Measurements from ENCODE around the gene AK8.

AK8 gene

DNA sequence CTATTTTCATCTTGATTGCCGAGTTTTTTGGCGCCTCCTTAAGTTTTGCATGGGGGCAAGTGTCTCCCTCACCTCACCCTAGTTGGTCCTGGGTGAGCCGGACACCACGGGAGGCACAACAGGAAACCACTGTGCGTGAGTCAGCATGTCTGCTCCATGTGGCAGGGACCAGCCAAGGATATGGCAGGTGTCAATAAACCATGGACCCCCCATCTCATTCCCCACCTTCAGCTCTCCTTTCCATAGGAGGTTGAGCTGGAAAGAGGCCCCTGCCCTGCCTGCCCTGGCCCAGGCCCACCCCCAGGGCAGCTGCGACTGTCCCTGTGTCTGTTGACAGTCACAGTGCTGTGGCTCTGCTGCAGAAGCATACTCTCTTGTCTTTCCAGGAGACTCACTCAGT, 3.7 kb upstream of the AK8 start:
- no peak overlapping the region for H2AK5ac ChIP-seq (ENCODE audit: low read depth, low read length)
- no peak overlapping the region for H2AFZ ChIP-seq (ENCODE audit: low read length)
- H3K79me1 ChIP-seq (ENCODE audit: low read depth, low read length): no peaks in the 10 kb centered on the region
- H4K91ac ChIP-seq (ENCODE audit: low read depth, low read length, poor library complexity): no peak overlapping the region
- H3K27me3 ChIP-seq (ENCODE audit: control insufficient read depth in 3 of 3, insufficient read depth in 3 of 3, low read depth in 1 of 3, low read length in 3 of 3): peaks cover 0 to 5% (median 0%) of the 10 kb centered on the region in 3 experiments
- no peak overlapping the region for H2BK12ac ChIP-seq (ENCODE audit: low read length)
- H2BK15ac ChIP-seq (ENCODE audit: low read length): no peak overlapping the region
- H3K4ac ChIP-seq (ENCODE audit: low read length): peak overlapping the region; percentile 46
- no CpG with 5 or more reads among the region's 6 CpGs for WGBS, 2 donors (ENCODE audit: extremely low coverage in 2 of 2, insufficient read length in 2 of 2, insufficient replicate concordance in 1 of 2)
- no peak overlapping the region for H3K9ac ChIP-seq (ENCODE audit: low read depth, low read length, poor library complexity)
- no peak for DNase-seq (ENCODE audit: low spot score)
- H2BK120ac ChIP-seq (ENCODE audit: low read depth, low read length): no peak overlapping the region
- peak overlapping the region in 1 of 2 donors; percentile 35 for H3K4me3 ChIP-seq (ENCODE audit: low read length in 2 of 2)
- no peak overlapping the region for H3K14ac ChIP-seq (ENCODE audit: low read length)
- H3K9me3 ChIP-seq (replicated peaks in 1 of 2; ENCODE audit: control insufficient read depth in 2 of 2, insufficient read depth in 1 of 2, low read depth in 1 of 2, low read length in 2 of 2): no peaks in the 10 kb centered on the region
- H3K4me2 ChIP-seq (ENCODE audit: insufficient read depth, low read length, poor library complexity, severe bottlenecking): no peak overlapping the region
- peak overlapping the region; percentile 30 for H3K18ac ChIP-seq (ENCODE audit: low read length)
- H2BK5ac ChIP-seq (ENCODE audit: low read length): no peak overlapping the region
- no peak overlapping the region for H4K8ac ChIP-seq (ENCODE audit: low read depth, low read length)
- peaks cover 2 to 11% of the 10 kb centered on the region in 2 donors for H3K4me1 ChIP-seq (ENCODE audit: control insufficient read depth in 2 of 2, insufficient read depth in 1 of 2, low read depth in 1 of 2, low read length in 2 of 2)
- H3K23ac ChIP-seq (ENCODE audit: low read depth, low read length, poor library complexity): peak overlapping the region; percentile 77
- no peak overlapping the region for H3K27ac ChIP-seq (replicated peaks; ENCODE audit: low read length)
- H3K36me3 ChIP-seq (replicated peaks in 1 of 2; ENCODE audit: control insufficient read depth in 2 of 2, insufficient read depth in 2 of 2, low read length in 2 of 2): no peaks in the 10 kb centered on the region

- H3K9me3 ChIP-seq (replicated peaks in 1 of 2; ENCODE audit: control insufficient read depth in 2 of 2, insufficient read depth in 1 of 2, low read depth in 1 of 2, low read length in 2 of 2): no peaks in the 10 kb centered on the region
- no peak overlapping the region for H4K8ac ChIP-seq (ENCODE audit: low read depth, low read length)
- no peak overlapping the region for H4K91ac ChIP-seq (ENCODE audit: low read depth, low read length, poor library complexity)
- no peak overlapping the region for H2BK15ac ChIP-seq (ENCODE audit: low read length)
- no peak overlapping the region for H2BK12ac ChIP-seq (ENCODE audit: low read length)
- no peak overlapping the region for H3K4me2 ChIP-seq (ENCODE audit: insufficient read depth, low read length, poor library complexity, severe bottlenecking)
- H3K23ac ChIP-seq (ENCODE audit: low read depth, low read length, poor library complexity): no peak overlapping the region
- H2AK5ac ChIP-seq (ENCODE audit: low read depth, low read length): no peak overlapping the region
- H3K36me3 ChIP-seq (replicated peaks in 1 of 2; ENCODE audit: control insufficient read depth in 2 of 2, insufficient read depth in 2 of 2, low read length in 2 of 2): no peaks in the 10 kb centered on the region
- no peak for DNase-seq (ENCODE audit: low spot score)
- no peak overlapping the region for H3K14ac ChIP-seq (ENCODE audit: low read length)
- H2AFZ ChIP-seq (ENCODE audit: low read length): no peak overlapping the region
- no peak overlapping the region for H3K18ac ChIP-seq (ENCODE audit: low read length)
- H3K27me3 ChIP-seq (ENCODE audit: control insufficient read depth in 3 of 3, insufficient read depth in 3 of 3, low read depth in 1 of 3, low read length in 3 of 3): peaks cover 0 to 5% (median 0%) of the 10 kb centered on the region in 3 experiments
- H3K9ac ChIP-seq (ENCODE audit: low read depth, low read length, poor library complexity): no peak overlapping the region
- no peak overlapping the region for H3K4me3 ChIP-seq (ENCODE audit: low read length in 2 of 2)
- H3K4ac ChIP-seq (ENCODE audit: low read length): no peak overlapping the region
- H3K4me1 ChIP-seq (ENCODE audit: control insufficient read depth in 2 of 2, insufficient read depth in 1 of 2, low read depth in 1 of 2, low read length in 2 of 2): peaks cover 2 to 11% of the 10 kb centered on the region in 2 donors
- WGBS, 2 donors (ENCODE audit: extremely low coverage in 2 of 2, insufficient read length in 2 of 2, insufficient replicate concordance in 1 of 2): no CpG with 5 or more reads among the region's 7 CpGs
- H3K27ac ChIP-seq (replicated peaks; ENCODE audit: low read length): no peak overlapping the region
- no peaks in the 10 kb centered on the region for H3K79me1 ChIP-seq (ENCODE audit: low read depth, low read length)
- H2BK5ac ChIP-seq (ENCODE audit: low read length): no peak overlapping the region
- H2BK120ac ChIP-seq (ENCODE audit: low read depth, low read length): no peak overlapping the region
These were observed 2.2 kb upstream of the AK8 start for GRCh38 chr9:132880324-132880661.

- H3K27ac ChIP-seq (replicated peaks; ENCODE audit: low read length): no peak overlapping the region
- H3K79me1 ChIP-seq (ENCODE audit: low read depth, low read length): no peaks in the 10 kb centered on the region
- no peak overlapping the region for H3K23ac ChIP-seq (ENCODE audit: low read depth, low read length, poor library complexity)
- no peak overlapping the region for H3K18ac ChIP-seq (ENCODE audit: low read length)
- no peak overlapping the region for H2BK12ac ChIP-seq (ENCODE audit: low read length)
- H3K4me1 ChIP-seq (ENCODE audit: control insufficient read depth in 2 of 2, insufficient read depth in 1 of 2, low read depth in 1 of 2, low read length in 2 of 2): peaks cover 2 to 11% of the 10 kb centered on the region in 2 donors
- no peak overlapping the region for H2AK5ac ChIP-seq (ENCODE audit: low read depth, low read length)
- H3K14ac ChIP-seq (ENCODE audit: low read length): no peak overlapping the region
- H3K4me3 ChIP-seq (ENCODE audit: low read length in 2 of 2): peak overlapping the region in 1 of 2 donors; percentile 90
- no CpG with 5 or more reads among the region's 6 CpGs for WGBS, 2 donors (ENCODE audit: extremely low coverage in 2 of 2, insufficient read length in 2 of 2, insufficient replicate concordance in 1 of 2)
- H3K9me3 ChIP-seq (replicated peaks in 1 of 2; ENCODE audit: control insufficient read depth in 2 of 2, insufficient read depth in 1 of 2, low read depth in 1 of 2, low read length in 2 of 2): no peaks in the 10 kb centered on the region
- DNase-seq (ENCODE audit: low spot score): no peak
- H4K91ac ChIP-seq (ENCODE audit: low read depth, low read length, poor library complexity): no peak overlapping the region
- H3K4me2 ChIP-seq (ENCODE audit: insufficient read depth, low read length, poor library complexity, severe bottlenecking): no peak overlapping the region
- peak overlapping the region; percentile 98 for H2AFZ ChIP-seq (ENCODE audit: low read length)
- no peak overlapping the region for H2BK120ac ChIP-seq (ENCODE audit: low read depth, low read length)
- H3K4ac ChIP-seq (ENCODE audit: low read length): no peak overlapping the region
- no peak overlapping the region for H2BK15ac ChIP-seq (ENCODE audit: low read length)
- no peak overlapping the region for H4K8ac ChIP-seq (ENCODE audit: low read depth, low read length)
- no peak overlapping the region for H2BK5ac ChIP-seq (ENCODE audit: low read length)
- H3K36me3 ChIP-seq (replicated peaks in 1 of 2; ENCODE audit: control insufficient read depth in 2 of 2, insufficient read depth in 2 of 2, low read length in 2 of 2): no peaks in the 10 kb centered on the region
- no peak overlapping the region for H3K9ac ChIP-seq (ENCODE audit: low read depth, low read length, poor library complexity)
- H3K27me3 ChIP-seq (ENCODE audit: control insufficient read depth in 3 of 3, insufficient read depth in 3 of 3, low read depth in 1 of 3, low read length in 3 of 3): peaks cover 0 to 7% (median 0%) of the 10 kb centered on the region in 3 experiments
These were observed 1.6 kb upstream of the AK8 start for GRCh38 chr9:132879457-132880323.

GRCh38 chr9:132878695-132879456, 792 bp upstream of the AK8 start, which contains the start of gene SPACA9:
Gene SPACA9 (plus strand): TSS chr9:132878898. CDS start chr9:132883948, 5,050 bp downstream.
- no peak within 1 kb of the TSS for H2BK15ac ChIP-seq (ENCODE audit: low read length)
- peak within 1 kb of the TSS; percentile 94 for H3K9ac ChIP-seq (ENCODE audit: low read depth, low read length, poor library complexity)
- no peak within 1 kb of the TSS for H2BK120ac ChIP-seq (ENCODE audit: low read depth, low read length)
- no peak within 1 kb of the TSS for H3K27ac ChIP-seq (replicated peaks; ENCODE audit: low read length)
- no peak within 1 kb of the TSS for H3K14ac ChIP-seq (ENCODE audit: low read length)
- no peak within 1 kb of the TSS for H3K4ac ChIP-seq (ENCODE audit: low read length)
- H2AK5ac ChIP-seq (ENCODE audit: low read depth, low read length): no peak within 1 kb of the TSS
- peaks cover 2 to 11% of the 10 kb centered on the region in 2 donors for H3K4me1 ChIP-seq (ENCODE audit: control insufficient read depth in 2 of 2, insufficient read depth in 1 of 2, low read depth in 1 of 2, low read length in 2 of 2)
- no peak within 1 kb of the TSS for H4K8ac ChIP-seq (ENCODE audit: low read depth, low read length)
- H4K91ac ChIP-seq (ENCODE audit: low read depth, low read length, poor library complexity): no peak within 1 kb of the TSS
- H3K79me1 ChIP-seq (ENCODE audit: low read depth, low read length): no peaks in the 10 kb centered on the region
- peak within 1 kb of the TSS; percentile 31 for H3K23ac ChIP-seq (ENCODE audit: low read depth, low read length, poor library complexity)
- H3K9me3 ChIP-seq (replicated peaks in 1 of 2; ENCODE audit: control insufficient read depth in 2 of 2, insufficient read depth in 1 of 2, low read depth in 1 of 2, low read length in 2 of 2): no peaks in the 10 kb centered on the region
- peaks cover 0 to 7% (median 0%) of the 10 kb centered on the region in 3 experiments for H3K27me3 ChIP-seq (ENCODE audit: control insufficient read depth in 3 of 3, insufficient read depth in 3 of 3, low read depth in 1 of 3, low read length in 3 of 3)
- H3K4me2 ChIP-seq (ENCODE audit: insufficient read depth, low read length, poor library complexity, severe bottlenecking): peak within 1 kb of the TSS; percentile 73
- no peak within 1 kb of the TSS for H2BK12ac ChIP-seq (ENCODE audit: low read length)
- WGBS, 2 donors (ENCODE audit: extremely low coverage in 2 of 2, insufficient read length in 2 of 2, insufficient replicate concordance in 1 of 2): no CpG with 5 or more reads among the region's 42 CpGs
- H2AFZ ChIP-seq (ENCODE audit: low read length): peak within 1 kb of the TSS; percentile 98
- no peaks in the 10 kb centered on the region for H3K36me3 ChIP-seq (replicated peaks in 1 of 2; ENCODE audit: control insufficient read depth in 2 of 2, insufficient read depth in 2 of 2, low read length in 2 of 2)
- DNase-seq (ENCODE audit: low spot score): peak; percentile 46
- H3K4me3 ChIP-seq (ENCODE audit: low read length in 2 of 2): peak within 1 kb of the TSS; percentile 90
- H3K18ac ChIP-seq (ENCODE audit: low read length): peak within 1 kb of the TSS; percentile 89
- H2BK5ac ChIP-seq (ENCODE audit: low read length): no peak within 1 kb of the TSS

Measured in neuronal stem cell (in vitro differentiated cells).